GM15510 (cell line): ENCODE measurements around the gene DLGAP1.

ENCODE experiments used
- POLR2A ChIP-seq: IDR thresholded peaks from 3 replicates; pipeline ENCODE4 v1.6.1; 2011; ENCODE audit warnings: borderline replicate concordance; ENCODE audit not compliant: insufficient read length; ENCODE audit errors: extremely low read depth

The DLGAP1 gene

GRCh38 chr18:3499501-3499900 is 955.6 kb downstream of the DLGAP1 start:
- no peak for TF ChIP-seq POLR2A

GRCh38 chr18:3498698-3499471 is 956.2 kb downstream of the DLGAP1 start:
- TF ChIP-seq POLR2A: no peak

- no peak for TF ChIP-seq POLR2A
Measured at GRCh38 chr18:3495691-3496430, 959.2 kb downstream of the DLGAP1 start.

GRCh38 chr18:3494569-3494968 is 960.5 kb downstream of the DLGAP1 start:
- no peak for TF ChIP-seq POLR2A

- no peak for TF ChIP-seq POLR2A
Measured at GRCh38 chr18:3494245-3494526, 960.9 kb downstream of the DLGAP1 start.

- no peak for TF ChIP-seq POLR2A
Measured at GRCh38 chr18:3493501-3494244, 961.4 kb downstream of the DLGAP1 start.

GRCh38 chr18:3492721-3493120 is 962.4 kb downstream of the DLGAP1 start:
- TF ChIP-seq POLR2A: no peak

- no peak for TF ChIP-seq POLR2A
Measured at GRCh38 chr18:3491981-3492555, 963.0 kb downstream of the DLGAP1 start.

GRCh38 chr18:3489462-3489861 is 965.6 kb downstream of the DLGAP1 start:
- TF ChIP-seq POLR2A: no peak

- TF ChIP-seq POLR2A: no peak
Measured at GRCh38 chr18:3486512-3486911, 968.6 kb downstream of the DLGAP1 start.

- TF ChIP-seq POLR2A: no peak
Measured at GRCh38 chr18:3485153-3486149, 969.7 kb downstream of the DLGAP1 start.

GRCh38 chr18:3482258-3482657 is 972.8 kb downstream of the DLGAP1 start:
- no peak for TF ChIP-seq POLR2A

- TF ChIP-seq POLR2A: no peak
Measured at GRCh38 chr18:3481696-3482210, 973.4 kb downstream of the DLGAP1 start.

- no peak for TF ChIP-seq POLR2A
Measured at GRCh38 chr18:3480827-3481573, 974.1 kb downstream of the DLGAP1 start.

- TF ChIP-seq POLR2A: no peak
Measured at GRCh38 chr18:3479978-3480509, 975.1 kb downstream of the DLGAP1 start.
